SIG-M5 treated with dmso at 0.1 percent for 504 hours (cell line): Measurements from ENCODE around the gene UNC80.
A peak's percentile ranks its signal among the peaks of the same experiment; 100 is the strongest.

Experiments used
- DNase-seq: peaks from one replicate; lab custom pipeline; 2025; ENCODE audit not compliant: unreplicated experiment; lab: John Stamatoyannopoulos, UW

The UNC80 gene

DNA sequence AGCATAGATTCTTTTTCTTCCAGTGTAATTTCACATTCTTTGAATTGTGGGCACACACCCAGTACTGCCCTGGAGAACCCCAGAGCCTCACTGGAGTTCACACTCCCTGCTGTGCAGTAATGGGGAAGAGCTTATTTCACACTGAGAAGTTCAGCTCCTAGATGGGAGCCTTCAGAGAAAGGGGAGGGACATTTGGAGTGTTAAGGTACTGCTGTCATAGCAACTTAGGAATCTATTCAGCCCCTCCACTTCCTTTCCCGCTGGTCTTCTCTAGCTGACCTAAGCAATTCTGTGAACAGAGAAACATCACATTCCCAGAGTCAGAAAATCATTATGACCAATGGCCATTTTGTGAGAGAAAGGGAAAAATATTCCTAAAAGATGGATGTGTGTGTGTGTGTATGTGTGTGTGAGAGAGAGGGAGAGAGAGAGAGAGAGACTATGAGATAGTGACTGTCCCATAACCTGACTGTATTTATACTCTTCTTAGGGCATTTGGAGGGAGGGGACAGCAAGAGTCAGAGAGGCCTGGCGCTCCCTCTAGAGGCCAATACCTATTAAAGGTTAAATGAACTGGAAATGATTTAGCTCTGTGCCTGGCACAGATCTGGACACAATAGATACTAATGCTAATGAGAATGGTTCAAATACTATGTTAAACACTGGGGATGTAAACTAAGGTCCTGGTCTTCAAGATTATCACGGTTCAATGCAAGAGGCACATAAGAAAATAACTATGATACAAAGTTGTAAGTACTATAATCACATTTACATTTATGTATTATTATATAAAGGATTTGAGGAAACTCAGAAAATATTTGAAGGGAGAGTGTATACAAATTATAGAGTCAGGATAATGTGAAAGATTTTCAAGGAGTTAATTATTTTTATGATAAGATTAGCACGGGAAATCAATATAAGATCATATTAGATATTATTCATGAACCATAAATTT, 189.3 kb downstream of the UNC80 start:
- peak; percentile 71 for DNase-seq

DNA sequence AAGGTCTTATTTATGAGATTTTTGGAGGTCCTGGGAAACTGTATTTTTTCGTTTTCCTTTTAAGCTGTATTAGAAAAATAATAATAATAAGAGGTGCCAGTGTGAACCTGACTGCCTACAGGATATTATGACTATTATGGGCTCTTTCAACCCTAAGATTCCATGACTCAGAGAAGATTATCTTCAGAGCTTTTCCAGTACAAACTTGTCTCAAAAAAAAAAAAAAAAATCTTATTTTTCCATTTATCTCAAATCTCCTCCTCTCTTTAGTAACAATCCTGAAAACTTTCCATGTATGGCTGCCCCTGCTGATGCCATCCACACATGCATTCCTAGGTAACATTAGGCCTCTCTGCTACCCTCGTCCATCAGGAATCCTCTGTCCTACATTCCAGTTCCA, 194.1 kb downstream of the UNC80 start:
- DNase-seq, result no peak

- DNase-seq, result no peak
Measured at GRCh38 chr2:209969692-209970091, 198.1 kb downstream of the UNC80 start.

GRCh38 chr2:209970271-209970670, 198.6 kb downstream of the UNC80 start:
- no peak for DNase-seq

DNA sequence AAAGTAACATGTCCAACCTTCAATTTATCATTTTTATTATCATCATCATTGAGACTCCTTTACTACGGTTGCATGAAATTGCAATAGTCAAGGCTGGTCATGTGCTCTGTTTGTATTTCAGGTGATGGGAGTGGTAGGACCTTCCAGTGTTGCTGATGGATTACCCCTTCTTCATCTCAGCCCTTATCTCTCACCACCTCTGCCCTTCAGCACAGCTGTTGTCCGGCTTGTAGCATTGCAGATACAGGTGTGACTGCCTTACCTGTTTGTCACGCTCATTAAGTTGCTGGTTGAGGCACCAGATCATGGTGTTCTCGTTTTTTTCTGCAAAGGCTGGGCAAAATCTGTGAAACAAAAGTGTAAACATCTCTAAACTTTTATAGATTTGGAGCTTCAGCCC, 199.1 kb downstream of the UNC80 start:
- no peak for DNase-seq

GRCh38 chr2:209973328-209973727, 201.7 kb downstream of the UNC80 start:
- DNase-seq, result no peak

DNA sequence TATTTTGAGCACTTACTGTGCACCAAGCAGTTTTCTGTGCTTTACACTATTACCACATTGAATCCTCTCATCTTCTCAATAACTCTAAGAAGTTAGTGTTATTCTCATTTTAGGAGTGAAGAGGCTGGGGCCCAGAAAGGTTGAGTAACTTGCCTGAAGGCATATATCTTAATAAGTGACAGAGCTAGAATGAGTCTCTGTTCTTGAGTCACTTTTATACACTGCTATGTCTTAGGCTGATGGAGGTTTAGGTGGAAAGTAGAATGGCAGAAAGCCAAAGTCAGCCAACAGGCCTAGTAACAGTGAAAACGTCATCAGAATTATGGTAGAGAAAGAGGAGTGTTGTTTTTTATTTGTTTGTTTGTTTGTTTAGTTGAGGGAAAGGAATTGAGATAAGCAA, 202.9 kb downstream of the UNC80 start:
- no peak for DNase-seq

GRCh38 chr2:209976698-209977385, 205.2 kb downstream of the UNC80 start:
- DNase-seq, result no peak

DNA sequence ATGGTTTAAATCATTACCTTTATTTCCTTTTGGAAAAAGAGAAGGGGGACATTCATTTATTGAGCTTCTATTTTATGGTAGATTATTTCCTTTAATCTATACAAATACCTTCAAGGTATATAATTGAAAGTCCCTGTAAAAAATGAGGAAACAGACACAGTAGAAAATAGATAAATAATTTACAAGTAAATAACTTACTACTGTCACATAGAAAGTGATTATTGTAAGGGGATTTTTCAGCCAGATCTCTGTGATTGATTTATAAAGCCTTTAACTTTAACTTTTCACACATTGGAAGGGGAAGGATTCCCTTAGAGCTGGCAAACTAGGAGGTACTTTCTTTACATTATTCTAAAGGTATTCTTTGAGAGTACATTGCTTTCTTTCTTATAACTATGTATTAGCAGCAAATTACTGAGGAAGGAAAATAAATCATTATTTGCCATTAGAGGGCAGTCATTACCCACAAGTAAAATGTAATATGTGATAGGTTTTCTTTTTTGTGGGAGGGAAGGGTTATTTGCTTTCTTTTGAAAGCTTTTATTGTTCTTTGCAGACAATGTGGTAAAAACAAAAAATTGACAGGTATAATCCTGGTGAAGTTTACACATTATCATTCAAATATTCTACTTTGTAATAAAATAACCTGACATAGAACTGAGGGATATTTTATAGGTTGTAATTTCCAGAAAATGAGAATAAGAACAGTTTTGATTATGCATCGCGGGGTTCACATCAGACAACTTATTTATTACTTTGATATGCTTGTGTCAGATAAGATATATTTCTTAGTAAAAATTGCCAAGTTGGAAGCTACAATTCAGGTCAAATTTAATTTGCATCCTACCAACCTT, 206.0 kb downstream of the UNC80 start:
- peak; percentile 58 for DNase-seq

DNA sequence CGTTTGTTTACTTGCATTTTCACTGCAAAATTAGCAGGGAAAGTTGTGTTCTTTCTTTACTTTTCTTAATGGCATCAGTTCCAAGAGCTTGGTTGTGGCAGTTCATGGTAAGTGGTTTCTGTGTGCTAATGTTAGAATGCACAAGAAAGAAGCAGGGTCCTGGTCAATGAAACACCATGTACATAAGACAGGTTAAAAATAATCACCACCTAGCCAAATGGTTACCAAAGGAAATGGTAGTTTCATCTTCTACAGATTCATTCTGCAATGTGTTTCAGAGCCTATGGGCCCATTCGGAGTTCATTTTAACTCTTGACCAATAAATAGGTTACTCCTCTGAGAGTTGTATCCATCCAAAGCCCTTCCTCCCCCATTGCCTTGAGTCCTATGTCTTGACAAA, 212.7 kb downstream of the UNC80 start:
- DNase-seq, result no peak

- DNase-seq, result peak; percentile 87
Measured at GRCh38 chr2:209985874-209986273, 214.2 kb downstream of the UNC80 start.

GRCh38 chr2:209986415-209986814, 214.8 kb downstream of the UNC80 start:
- peak; percentile 25 for DNase-seq

GRCh38 chr2:209988010-209988409, 216.4 kb downstream of the UNC80 start:
- DNase-seq, result no peak

- no peak for DNase-seq
Measured at GRCh38 chr2:209990838-209991237, 219.2 kb downstream of the UNC80 start.

DNA sequence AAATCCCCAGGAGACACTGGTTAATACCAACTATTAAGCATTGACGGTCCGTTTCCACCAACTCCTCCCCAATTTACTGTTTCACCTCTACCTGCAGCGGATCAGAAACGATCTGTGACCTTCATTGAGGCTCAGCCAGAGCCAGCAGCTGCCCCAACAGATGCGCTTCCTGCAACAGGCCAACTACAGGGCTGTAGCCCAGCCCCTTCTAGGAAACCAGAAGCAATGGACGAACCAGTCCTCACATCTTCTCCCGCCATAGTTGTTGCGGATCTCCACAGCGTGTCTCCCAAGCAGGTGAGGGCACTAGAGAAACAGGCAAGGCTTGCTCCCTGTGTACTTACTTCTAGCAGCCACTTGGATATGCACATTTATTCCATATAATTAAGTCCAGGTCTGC, 222.3 kb downstream of the UNC80 start:
- no peak for DNase-seq

DNA sequence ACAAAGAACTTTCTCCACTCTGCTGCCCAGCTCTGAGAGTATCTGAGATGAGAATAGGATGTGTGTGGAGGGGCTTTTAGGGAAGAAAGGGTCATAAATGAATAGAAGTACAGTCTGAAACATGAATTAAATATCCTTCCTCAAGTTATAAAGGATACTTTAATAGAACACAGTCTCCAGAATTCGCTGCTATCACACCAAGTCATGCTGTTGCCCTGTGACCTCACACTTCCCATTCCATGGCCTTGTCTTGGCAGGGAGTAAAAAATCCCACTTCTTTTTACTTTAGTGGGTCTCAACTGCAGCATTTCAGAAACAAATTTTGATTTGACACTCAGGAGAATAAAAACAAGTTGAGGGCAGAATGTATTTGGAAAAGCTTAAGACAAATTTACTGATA, 227.0 kb downstream of the UNC80 start:
- DNase-seq, result no peak

- no peak for DNase-seq
Measured at GRCh38 chr2:210000464-210001324, 229.1 kb downstream of the UNC80 start.

- DNase-seq, result peak; percentile 95
Measured at GRCh38 chr2:210002158-210003157, 230.8 kb downstream of the UNC80 start, which contains the start of gene RPE. Gene RPE, plus strand, starts transcription at chr2:210002638. Its CDS starts 24 bp downstream, at chr2:210002662.

- peak; percentile 95 for DNase-seq
Measured at GRCh38 chr2:210003359-210003758, 231.7 kb downstream of the UNC80 start.
